Retinal pigment epithelial cell (primary cell): Measurements from ENCODE around the gene FHOD1.
A peak's percentile ranks its signal among the peaks of the same experiment; 100 is the strongest.

ENCODE experiments used
- DNase-seq: peaks from one replicate; pipeline ENCODE4 v3.0.0-alpha.2; 2010; ENCODE audit warnings: low read depth
- H3K4me3 ChIP-seq: 2 replicates; pipeline ENCODE4 v1.5.1; 2011; ENCODE audit warnings: mild to moderate bottlenecking, low read length, control low read depth, moderate library complexity
- TF ChIP-seq, protein P1 (sequence below): conservative IDR thresholded peaks from 2 replicates; pipeline ENCODE4 v1.5.1; 2011; ENCODE audit warnings: low read depth, low read length, control low read depth, inconsistent platforms

FHOD1 gene

DNA sequence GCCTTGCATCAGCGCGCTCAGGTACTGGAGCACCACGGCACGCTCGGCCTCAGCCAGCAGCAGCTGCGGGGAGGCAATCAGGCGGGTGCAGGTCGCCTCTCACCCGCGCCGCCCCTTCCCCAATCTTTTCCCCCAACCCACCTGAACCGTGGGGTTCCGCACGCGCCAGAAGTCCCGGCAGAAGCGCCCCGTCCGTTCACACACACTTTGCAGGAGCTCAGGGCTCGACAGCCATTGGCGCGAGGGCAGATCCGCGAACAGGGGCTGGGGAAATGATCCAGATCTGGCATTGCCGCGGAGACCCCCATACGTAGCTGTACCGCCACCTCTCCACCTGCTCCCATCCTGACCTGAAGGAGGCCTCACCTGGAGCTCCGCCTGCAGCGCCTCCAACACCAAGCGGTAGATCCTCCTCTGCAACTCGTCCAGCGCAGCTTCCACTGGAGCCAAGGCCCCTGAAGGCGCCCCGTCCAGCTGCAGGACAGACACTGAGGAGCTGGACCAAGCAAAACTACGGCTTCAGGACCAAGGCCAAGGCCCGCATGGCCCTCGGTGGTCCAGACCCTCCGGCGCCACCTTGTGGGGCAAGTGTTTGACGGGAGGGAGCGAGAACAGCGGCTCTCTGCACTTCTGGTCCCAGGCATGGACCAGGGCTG, 62.2 kb downstream of the FHOD1 start:
- TF ChIP-seq, protein P1, sequence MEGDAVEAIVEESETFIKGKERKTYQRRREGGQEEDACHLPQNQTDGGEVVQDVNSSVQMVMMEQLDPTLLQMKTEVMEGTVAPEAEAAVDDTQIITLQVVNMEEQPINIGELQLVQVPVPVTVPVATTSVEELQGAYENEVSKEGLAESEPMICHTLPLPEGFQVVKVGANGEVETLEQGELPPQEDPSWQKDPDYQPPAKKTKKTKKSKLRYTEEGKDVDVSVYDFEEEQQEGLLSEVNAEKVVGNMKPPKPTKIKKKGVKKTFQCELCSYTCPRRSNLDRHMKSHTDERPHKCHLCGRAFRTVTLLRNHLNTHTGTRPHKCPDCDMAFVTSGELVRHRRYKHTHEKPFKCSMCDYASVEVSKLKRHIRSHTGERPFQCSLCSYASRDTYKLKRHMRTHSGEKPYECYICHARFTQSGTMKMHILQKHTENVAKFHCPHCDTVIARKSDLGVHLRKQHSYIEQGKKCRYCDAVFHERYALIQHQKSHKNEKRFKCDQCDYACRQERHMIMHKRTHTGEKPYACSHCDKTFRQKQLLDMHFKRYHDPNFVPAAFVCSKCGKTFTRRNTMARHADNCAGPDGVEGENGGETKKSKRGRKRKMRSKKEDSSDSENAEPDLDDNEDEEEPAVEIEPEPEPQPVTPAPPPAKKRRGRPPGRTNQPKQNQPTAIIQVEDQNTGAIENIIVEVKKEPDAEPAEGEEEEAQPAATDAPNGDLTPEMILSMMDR, result peak; percentile 88
- peak; percentile 62 for DNase-seq
- H3K4me3 ChIP-seq, result no peak overlapping the region

DNA sequence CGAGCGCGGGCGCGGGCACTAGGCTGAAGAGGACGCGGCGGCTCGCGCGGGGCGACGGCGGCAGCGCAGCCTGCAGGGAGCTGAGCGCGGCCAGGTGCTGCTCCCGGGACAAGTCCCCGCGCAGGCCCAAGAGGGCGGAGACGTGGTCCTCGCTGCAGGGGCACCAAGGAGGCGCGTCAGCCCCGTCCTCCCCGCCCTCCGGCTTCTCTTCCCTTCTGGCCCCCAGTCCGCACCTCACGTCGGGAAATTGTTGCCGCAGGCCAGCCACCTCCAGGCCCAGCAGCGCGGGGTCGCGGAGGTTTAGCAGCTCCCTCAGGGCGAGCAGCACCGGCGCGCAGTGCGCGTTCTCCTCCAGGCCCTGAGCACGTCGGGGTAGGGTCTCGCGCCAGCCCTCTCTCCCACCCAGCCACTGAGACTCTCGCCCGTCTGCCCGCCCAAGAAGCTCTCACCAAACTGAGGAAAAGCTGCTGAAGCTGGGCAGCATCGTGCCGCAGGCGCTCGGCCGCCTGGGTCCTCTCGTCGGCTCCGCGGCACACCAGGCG, 62.8 kb downstream of the FHOD1 start:
- no peak for DNase-seq
- TF ChIP-seq, protein P1, result no peak
- H3K4me3 ChIP-seq, result peak overlapping the region; percentile 45

DNA sequence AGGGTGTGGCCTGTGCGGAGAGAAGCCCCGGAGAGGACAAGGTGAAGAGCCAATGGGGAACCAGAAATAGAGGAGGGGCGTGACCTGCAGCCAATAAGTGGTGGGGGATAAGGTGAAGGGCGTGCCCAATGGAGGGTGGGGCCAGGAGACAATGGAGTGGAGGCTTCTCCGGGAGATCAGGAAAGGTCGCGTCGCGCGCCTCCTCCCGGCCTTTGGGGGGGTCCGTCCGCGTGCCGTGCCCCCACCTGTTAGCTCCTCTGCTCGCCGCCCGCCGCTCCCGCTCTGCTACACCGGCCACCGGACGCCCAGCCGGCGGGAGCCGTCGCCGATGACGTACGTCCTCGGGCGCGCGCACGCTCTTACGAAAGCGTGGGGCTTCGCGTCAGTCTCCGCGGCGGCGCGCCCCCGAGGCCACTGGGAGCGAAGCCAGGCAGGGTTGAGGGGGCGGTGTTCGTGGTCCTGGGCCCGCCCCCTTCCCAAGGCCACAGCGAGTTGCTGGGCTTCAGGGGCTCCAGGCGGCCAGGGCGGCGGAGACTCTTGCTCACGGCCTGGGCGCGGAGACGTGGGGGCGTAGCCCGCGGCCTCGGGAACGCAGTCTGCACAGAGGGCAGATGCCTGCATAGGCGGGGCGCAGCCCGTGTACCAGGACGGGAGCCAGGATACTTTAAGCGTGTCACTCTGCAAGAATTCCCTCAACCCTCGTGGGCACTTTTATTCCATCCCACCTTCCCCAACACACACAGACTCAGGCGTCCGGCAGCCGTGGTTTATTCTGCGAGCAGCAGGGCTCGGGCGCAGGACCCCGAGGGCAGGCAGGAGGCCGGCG, 63.4 kb downstream of the FHOD1 start, which contains the start of gene MATCAP1:
MATCAP1 (minus strand) TSS at position 337 of the 826 bp plus-strand sequence. CDS start 3,353 bp downstream, outside the sequence.
- H3K4me3 ChIP-seq, result peak within 1 kb of the TSS; percentile 45
- TF ChIP-seq, protein P1, result no peak
- peak; percentile 94 for DNase-seq

DNA sequence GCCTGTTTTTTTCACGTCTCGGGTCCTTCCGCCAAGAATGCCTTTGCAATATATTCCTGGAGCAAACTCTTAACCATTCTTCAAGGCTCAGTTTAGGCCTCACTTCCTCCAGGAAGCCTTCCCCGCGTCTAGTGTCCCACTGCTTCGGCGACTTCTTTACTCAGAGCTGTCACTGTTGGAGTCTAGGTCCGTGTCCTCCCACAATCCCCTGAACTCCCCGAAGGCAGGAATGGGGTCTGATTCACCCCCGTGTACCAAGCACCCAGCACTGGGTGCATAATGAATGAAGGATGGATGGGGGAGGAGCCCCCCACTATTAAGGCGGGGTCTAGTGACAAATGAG, 64.0 kb downstream of the FHOD1 start:
- H3K4me3 ChIP-seq, result peak overlapping the region; percentile 45
- no peak for DNase-seq
- TF ChIP-seq, protein P1, result no peak

DNA sequence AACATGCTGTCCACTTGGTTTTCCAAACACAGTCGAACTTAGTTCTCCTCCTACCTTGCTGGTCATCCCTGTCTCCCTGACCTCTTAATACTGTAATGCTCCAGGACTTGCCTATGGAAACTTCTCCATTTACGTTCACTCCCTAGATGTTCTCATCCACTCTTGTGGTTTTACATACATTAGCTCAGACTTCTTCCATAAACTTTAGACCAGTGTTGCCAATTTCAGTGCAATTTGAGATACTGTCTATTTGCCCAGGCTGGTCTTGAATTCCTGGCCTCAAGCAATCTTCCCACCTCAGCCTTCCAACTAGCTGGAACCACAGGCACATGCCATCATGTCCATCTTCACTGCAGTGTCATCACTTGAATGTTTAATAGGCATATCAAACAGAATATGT, 65.0 kb downstream of the FHOD1 start:
- no peak overlapping the region for H3K4me3 ChIP-seq
- TF ChIP-seq, protein P1, result no peak
- DNase-seq, result no peak

DNA sequence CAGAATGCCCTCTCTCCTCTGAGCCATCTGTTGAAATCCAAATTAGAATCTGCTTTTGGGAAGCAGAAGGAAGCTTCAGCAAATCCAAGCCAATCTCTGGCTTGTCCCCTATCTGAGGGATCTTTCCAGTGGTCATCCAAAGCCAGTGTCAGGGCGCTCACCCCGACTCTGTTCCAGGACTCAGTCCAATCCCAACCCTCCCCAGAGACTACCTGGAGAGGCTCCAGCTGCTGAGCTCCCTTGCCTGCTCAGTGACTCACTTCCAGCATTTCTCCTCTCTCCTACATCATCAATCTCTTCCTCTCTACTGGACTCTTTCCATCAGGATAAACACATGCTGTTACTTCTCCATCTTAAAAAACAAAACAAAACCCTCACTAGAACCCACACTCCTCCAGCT, 65.9 kb downstream of the FHOD1 start:
- no peak for DNase-seq
- H3K4me3 ChIP-seq, result no peak overlapping the region
- TF ChIP-seq, protein P1, result no peak
